ENCODE measurements around the gene STXBP6. TPM values are rescaled to one million over a fixed set of nuclear protein-coding genes. Genes with fewer than 3 reads are reported as not detected.

STXBP6 gene
- total RNA-seq, 1 experiment from 2014 or later, result 0.27 TPM

GRCh38 chr14:25067600-25067999, 17.7 kb upstream of the STXBP6 start:
- Histone ChIP-seq H2AFZ (ENCODE audit: low read depth, low read length, poor library complexity, severe bottlenecking) (no peak overlapping the region), H3K9me3 (ENCODE audit: control insufficient read depth in 1 of 2, insufficient read depth in 1 of 2, low read depth in 1 of 2, low read length in 2 of 2) (peaks cover 7 to 10% of the 10 kb centered on the region in 2 experiments; a peak in 2 of 4 replicates), H3K27me3 (ENCODE audit: insufficient read depth, low read length) (no peaks in the 10 kb centered on the region), H3K27ac (ENCODE audit: low read depth, low read length) (no peak overlapping the region), H3K4me2 (ENCODE audit: low read length) (no peak overlapping the region), H3K36me3 (ENCODE audit: control insufficient read depth in 1 of 2, insufficient read depth in 2 of 2, low read length in 2 of 2) (no peaks in the 10 kb centered on the region), H3K9ac (ENCODE audit: low read length) (no peak overlapping the region), H3K9me2 (ENCODE audit: insufficient read depth) (no peaks in the 10 kb centered on the region), H3K4me1 (ENCODE audit: control insufficient read depth in 1 of 2, insufficient read depth in 2 of 2, low read length in 2 of 2) (no peaks in the 10 kb centered on the region), H4K20me1 (ENCODE audit: insufficient read depth) (no peaks in the 10 kb centered on the region), H3K79me2 (ENCODE audit: insufficient read depth, low read length) (no peaks in the 10 kb centered on the region), H3K4me3 (replicated peaks in 1 of 2; ENCODE audit: low read depth in 1 of 2, low read length in 2 of 2) (no peak overlapping the region)
- POLR2A ChIA-PET, result no interaction called here
- no peak for TF ChIP-seq EGR1 (IDR thresholded peaks at IDR 0.05; ENCODE audit: low read depth)
- DNase-seq (ENCODE audit: low read depth, low spot score) (no peak), ATAC-seq (no peak)
- CTCF ChIA-PET, result no interaction called here
- BruUV-seq (replicated peaks), result no TSS peak
- intact Hi-C loops (cut with micrococcal nuclease), result no loop called here
- RAD21 ChIA-PET (ENCODE audit: low non-redundant PET in 1 of 2, low total read pairs in 2 of 2, uncharacterized antibody in 2 of 2, unreplicated experiment in 2 of 2), result no interaction called here

GRCh38 chr14:25062022-25062321, 12.0 kb upstream of the STXBP6 start:
- no peak for ATAC-seq
- H3K9me2 ChIP-seq (ENCODE audit: insufficient read depth), result no peaks in the 10 kb centered on the region
- H3K4me1 ChIP-seq (ENCODE audit: control insufficient read depth in 1 of 2, insufficient read depth in 2 of 2, low read length in 2 of 2), result no peaks in the 10 kb centered on the region
- no peak for DNase-seq (ENCODE audit: low read depth, low spot score)
- no peak overlapping the region for H2AFZ ChIP-seq (ENCODE audit: low read depth, low read length, poor library complexity, severe bottlenecking)
- BruUV-seq (replicated peaks), result no TSS peak
- CTCF ChIA-PET, result no interaction called here
- POLR2A ChIA-PET, result no interaction called here
- H4K20me1 ChIP-seq (ENCODE audit: insufficient read depth), result no peaks in the 10 kb centered on the region
- H3K9me3 ChIP-seq (ENCODE audit: control insufficient read depth in 1 of 2, insufficient read depth in 1 of 2, low read depth in 1 of 2, low read length in 2 of 2), result peaks cover 8 to 11% of the 10 kb centered on the region in 2 experiments; a peak in 2 of 4 replicates
- H3K79me2 ChIP-seq (ENCODE audit: insufficient read depth, low read length), result no peaks in the 10 kb centered on the region
- H3K4me3 ChIP-seq (replicated peaks in 1 of 2; ENCODE audit: low read depth in 1 of 2, low read length in 2 of 2), result no peak overlapping the region
- no peaks in the 10 kb centered on the region for H3K27me3 ChIP-seq (ENCODE audit: insufficient read depth, low read length)
- no peak overlapping the region for H3K27ac ChIP-seq (ENCODE audit: low read depth, low read length)
- RAD21 ChIA-PET (ENCODE audit: low non-redundant PET in 1 of 2, low total read pairs in 2 of 2, uncharacterized antibody in 2 of 2, unreplicated experiment in 2 of 2), result no interaction called here
- H3K36me3 ChIP-seq (ENCODE audit: control insufficient read depth in 1 of 2, insufficient read depth in 2 of 2, low read length in 2 of 2), result no peaks in the 10 kb centered on the region
- intact Hi-C loops (cut with micrococcal nuclease), result no loop called here
- no peak overlapping the region for H3K4me2 ChIP-seq (ENCODE audit: low read length)
- H3K9ac ChIP-seq (ENCODE audit: low read length), result no peak overlapping the region
- TF ChIP-seq CTCF (IDR thresholded peaks at IDR 0.05 in 2 of 3, conservative IDR thresholded peaks at IDR 0.05 in 1 of 3; ENCODE audit: borderline replicate concordance in 1 of 3, insufficient read depth in 1 of 3, low read depth in 2 of 3, low read length in 2 of 3) (no peak), MAX (IDR thresholded peaks at IDR 0.05) (no peak), POLR2AphosphoS5 (IDR thresholded peaks at IDR 0.05; ENCODE audit: low read depth, low read length) (no peak), ZBTB33 (IDR thresholded peaks at IDR 0.05; ENCODE audit: extremely low read depth, insufficient replicate concordance, low read length) (no peak), SIN3A (IDR thresholded peaks at IDR 0.05; ENCODE audit: low read depth) (no peak), SRF (IDR thresholded peaks at IDR 0.05; ENCODE audit: low read depth) (no peak), POLR2A (IDR thresholded peaks at IDR 0.05; ENCODE audit: borderline replicate concordance, extremely low read depth, insufficient read depth, insufficient read length) (no peak), CBX3 (IDR thresholded peaks at IDR 0.05; ENCODE audit: low read depth) (no peak), CEBPB (IDR thresholded peaks at IDR 0.05; ENCODE audit: low read depth) (no peak), REST (IDR thresholded peaks at IDR 0.05; ENCODE audit: low read depth) (no peak), EZH2phosphoT487 (IDR thresholded peaks at IDR 0.05; ENCODE audit: borderline replicate concordance) (no peak), SP1 (IDR thresholded peaks at IDR 0.05; ENCODE audit: low read depth) (no peak), ZFX (IDR thresholded peaks at IDR 0.05) (no peak), RAD21 (IDR thresholded peaks at IDR 0.05; ENCODE audit: low read depth) (no peak)

Measured in HCT116 (cell line).